AG09309 (cell line): ENCODE data around the gene VAMP7.
"Not testable (repeated sequence)": the region's sequence is repeated elsewhere in the genome, so short reads cannot be mapped to it uniquely, and the experiment has no call there.

Experiments used
- DNase-seq: peaks from one replicate; pipeline ENCODE4 v3.0.0-alpha.2; 2010; ENCODE audit warnings: low read depth
- H3K4me3 ChIP-seq: 2 replicates; pipeline ENCODE4 v1.5.1; 2011; ENCODE audit warnings: mild to moderate bottlenecking, low read depth, low read length, moderate library complexity; ENCODE audit not compliant: control insufficient read depth
- TF ChIP-seq, protein P1 (sequence below): IDR thresholded peaks from 2 replicates; pipeline ENCODE4 v1.5.1; 2011; ENCODE audit warnings: mild to moderate bottlenecking, low read depth, low read length, inconsistent platforms; ENCODE audit not compliant: insufficient read depth, control insufficient read depth; ENCODE audit errors: missing control alignments

The VAMP7 gene

GRCh38 chrX:155881158-155881993 lies at the start of gene VAMP7:
Gene VAMP7, plus strand, starts transcription at chrX:155881345. Its CDS starts 8,122 bp downstream, at chrX:155889467.
- DNase-seq = peak; percentile 45
- peak within 1 kb of the TSS; percentile 90 for H3K4me3 ChIP-seq
- TF ChIP-seq, protein P1, sequence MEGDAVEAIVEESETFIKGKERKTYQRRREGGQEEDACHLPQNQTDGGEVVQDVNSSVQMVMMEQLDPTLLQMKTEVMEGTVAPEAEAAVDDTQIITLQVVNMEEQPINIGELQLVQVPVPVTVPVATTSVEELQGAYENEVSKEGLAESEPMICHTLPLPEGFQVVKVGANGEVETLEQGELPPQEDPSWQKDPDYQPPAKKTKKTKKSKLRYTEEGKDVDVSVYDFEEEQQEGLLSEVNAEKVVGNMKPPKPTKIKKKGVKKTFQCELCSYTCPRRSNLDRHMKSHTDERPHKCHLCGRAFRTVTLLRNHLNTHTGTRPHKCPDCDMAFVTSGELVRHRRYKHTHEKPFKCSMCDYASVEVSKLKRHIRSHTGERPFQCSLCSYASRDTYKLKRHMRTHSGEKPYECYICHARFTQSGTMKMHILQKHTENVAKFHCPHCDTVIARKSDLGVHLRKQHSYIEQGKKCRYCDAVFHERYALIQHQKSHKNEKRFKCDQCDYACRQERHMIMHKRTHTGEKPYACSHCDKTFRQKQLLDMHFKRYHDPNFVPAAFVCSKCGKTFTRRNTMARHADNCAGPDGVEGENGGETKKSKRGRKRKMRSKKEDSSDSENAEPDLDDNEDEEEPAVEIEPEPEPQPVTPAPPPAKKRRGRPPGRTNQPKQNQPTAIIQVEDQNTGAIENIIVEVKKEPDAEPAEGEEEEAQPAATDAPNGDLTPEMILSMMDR = no peak

DNA sequence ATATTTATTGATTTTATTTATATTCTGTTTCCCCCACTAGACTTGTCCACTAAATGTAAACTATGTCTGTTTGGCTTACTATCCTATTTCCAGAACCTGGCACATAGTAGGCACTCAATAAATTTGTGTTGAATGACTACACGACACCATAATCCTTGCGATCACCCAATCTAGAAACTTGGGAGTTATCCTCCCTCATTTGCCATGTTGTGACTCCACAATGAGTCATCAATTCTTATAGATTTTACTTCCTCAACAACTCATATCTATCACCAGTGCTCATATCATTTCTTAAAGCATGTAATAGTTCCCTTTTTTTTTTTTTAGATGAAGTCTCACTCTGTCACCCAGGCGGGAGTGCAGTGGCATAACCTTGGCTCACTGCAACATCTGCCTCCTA lies 39.9 kb upstream of the VAMP7 start:
- DNase-seq = no peak
- no peak overlapping the region for H3K4me3 ChIP-seq
- TF ChIP-seq, protein P1 = no peak

DNA sequence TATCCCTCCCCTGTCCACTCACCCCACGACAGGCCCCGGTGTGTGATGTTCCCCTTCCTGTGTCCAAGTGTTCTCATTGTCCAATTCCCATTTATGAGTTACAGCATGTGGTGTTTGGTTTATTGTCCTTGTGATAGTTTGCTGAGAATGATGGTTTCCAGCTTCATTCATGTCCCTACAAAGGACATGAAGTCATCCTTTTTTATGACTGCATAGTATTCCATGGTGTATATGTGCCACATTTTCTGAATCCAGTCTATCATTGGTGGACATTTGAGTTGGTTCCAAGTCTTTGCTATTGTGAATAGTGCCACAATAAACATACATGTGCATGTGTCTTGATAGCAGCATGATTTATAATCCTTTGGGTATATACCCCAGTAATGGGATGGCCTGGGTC lies 29.4 kb upstream of the VAMP7 start:
- DNase-seq, H3K4me3 ChIP-seq: not testable (repeated sequence)

DNA sequence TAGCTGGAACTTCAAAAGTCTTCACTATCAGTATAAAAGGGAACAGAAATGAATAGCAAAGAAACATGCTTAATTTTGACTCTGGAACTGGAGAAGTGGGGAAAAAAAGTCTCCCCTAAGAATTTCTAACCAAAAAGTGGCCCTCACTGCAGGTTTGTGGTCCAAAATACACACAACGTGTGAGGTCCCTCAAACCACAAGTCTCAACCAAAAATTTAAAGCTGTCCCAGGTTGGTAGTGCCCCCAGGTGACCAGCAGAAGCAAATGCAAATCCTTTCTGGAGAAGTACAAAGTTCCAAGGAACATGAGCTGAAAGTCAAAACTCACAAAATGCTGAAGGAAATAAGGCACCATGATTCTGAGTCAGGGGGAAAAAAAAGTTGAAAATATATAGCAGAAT lies 23.6 kb upstream of the VAMP7 start:
- no peak overlapping the region for H3K4me3 ChIP-seq
- DNase-seq = no peak
- TF ChIP-seq, protein P1 = peak; percentile 11

GRCh38 chrX:155864655-155865054 lies 16.5 kb upstream of the VAMP7 start:
- H3K4me3 ChIP-seq = no peak overlapping the region
- TF ChIP-seq, protein P1 = no peak
- no peak for DNase-seq

GRCh38 chrX:155865193-155865592 lies 16.0 kb upstream of the VAMP7 start:
- no peak for DNase-seq
- TF ChIP-seq, protein P1 = no peak
- no peak overlapping the region for H3K4me3 ChIP-seq

DNA sequence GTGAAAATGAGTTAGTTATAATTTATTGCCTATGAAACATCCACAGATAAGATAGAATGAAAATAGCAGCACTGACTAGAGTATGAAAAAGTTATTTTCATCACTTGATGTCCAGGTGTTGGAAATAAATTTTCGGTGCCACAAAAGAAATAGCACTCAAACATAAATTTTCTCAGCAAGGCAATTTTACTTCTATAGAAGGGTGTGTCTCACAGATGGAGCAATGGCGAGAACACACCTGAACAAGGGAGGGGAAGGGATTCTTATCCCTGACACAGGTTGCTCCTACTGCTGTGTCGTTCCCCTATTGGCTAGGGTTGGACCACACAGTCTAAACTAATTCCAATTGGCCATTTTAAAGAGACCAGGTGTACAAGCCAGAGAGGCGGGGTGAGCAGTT lies 13.3 kb upstream of the VAMP7 start:
- no peak for DNase-seq
- TF ChIP-seq, protein P1 = no peak

More for the DNA sequence above, 13.3 kb upstream of the VAMP7 start:
- H3K4me3 ChIP-seq = no peak overlapping the region
